ENCODE results near the gene MLXIPL. TPM values are rescaled to one million over a fixed set of nuclear protein-coding genes. Genes with fewer than 3 reads are reported as not detected.

The MLXIPL gene
- total RNA-seq, 2 experiments from 2014 or later = not detected

GRCh38 chr7:73644688-73645286 lies 20.5 kb upstream of the MLXIPL start:
- Mint-ChIP-seq H3K27ac (no peak overlapping the region), H3K27me3 (peaks cover 34% of the 10 kb centered on the region), H3K36me3 (ENCODE audit: low read depth) (no peaks in the 10 kb centered on the region), H3K4me1 (peaks cover 7% of the 10 kb centered on the region), H3K4me3 (no peak overlapping the region), H3K9me3 (ENCODE audit: low read depth) (peaks cover 3% of the 10 kb centered on the region)
- intact Hi-C loops (cut with DNase I, micrococcal nuclease) = loop anchor here in 1 of 2 experiments (5.0 kb wide), 1 partner anchor 83 kb away; no protein-coding TSS in a partner anchor
- ATAC-seq (no peak), DNase-seq (no peak)
- ChIA-PET CTCF (interaction anchor here (1.0 kb wide), 1 partner anchor 21 kb away, joined by 3 read pairs; no protein-coding TSS in a partner anchor), POLR2A (interaction anchor here (0.7 kb wide), 2 partner anchors 86 to 195 kb away, joined by 3 to 4 read pairs; no protein-coding TSS in a partner anchor)

DNA sequence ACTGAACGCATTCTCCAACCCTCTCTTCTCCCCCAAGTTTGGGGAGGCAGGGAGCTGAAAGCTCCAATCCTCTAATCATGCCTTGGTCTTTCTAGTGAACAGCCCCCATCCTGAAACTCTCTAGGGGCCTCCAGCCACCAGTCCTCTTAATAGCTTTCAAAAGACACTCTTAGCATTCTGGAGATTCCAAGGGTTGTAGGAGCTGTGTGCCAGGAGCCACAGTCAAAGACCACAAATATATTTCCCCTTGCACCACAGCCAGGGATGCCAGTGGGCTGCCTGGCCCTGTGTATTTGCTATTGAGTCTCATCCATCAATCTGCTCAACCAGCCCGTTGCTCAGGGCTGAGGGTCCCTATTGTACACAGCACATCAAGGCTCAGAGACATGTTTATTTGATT lies 18.5 kb upstream of the MLXIPL start:
- POLR2A ChIA-PET = no interaction called here

GRCh38 chr7:73638911-73639310 lies 14.6 kb upstream of the MLXIPL start:
- intact Hi-C loops (cut with DNase I, micrococcal nuclease) = loop anchor here in 1 of 2 experiments (5.0 kb wide), 1 partner anchor 43 kb away; the partner anchor contains the start of genes BUD23 and DNAJC30
- ChIA-PET CTCF (no interaction called here), POLR2A (no interaction called here)
- Mint-ChIP-seq H3K27ac (no peak overlapping the region), H3K9me3 (ENCODE audit: low read depth) (peaks cover 3% of the 10 kb centered on the region), H3K36me3 (ENCODE audit: low read depth) (no peaks in the 10 kb centered on the region), H3K4me1 (peaks cover 4% of the 10 kb centered on the region), H3K27me3 (peaks cover 13% of the 10 kb centered on the region), H3K4me3 (no peak overlapping the region)
- no peak for ATAC-seq
- DNase-seq = no peak

More for the DNA sequence above, 18.5 kb upstream of the MLXIPL start:
- intact Hi-C loops (cut with DNase I, micrococcal nuclease) = no loop called here
- DNase-seq (no peak), ATAC-seq (no peak)
- CTCF ChIA-PET = no interaction called here
- Mint-ChIP-seq H3K4me1 (no peaks in the 10 kb centered on the region), H3K9me3 (ENCODE audit: low read depth) (peaks cover 3% of the 10 kb centered on the region), H3K36me3 (ENCODE audit: low read depth) (no peaks in the 10 kb centered on the region), H3K4me3 (no peak overlapping the region), H3K27me3 (peaks cover 17% of the 10 kb centered on the region), H3K27ac (no peak overlapping the region)

DNA sequence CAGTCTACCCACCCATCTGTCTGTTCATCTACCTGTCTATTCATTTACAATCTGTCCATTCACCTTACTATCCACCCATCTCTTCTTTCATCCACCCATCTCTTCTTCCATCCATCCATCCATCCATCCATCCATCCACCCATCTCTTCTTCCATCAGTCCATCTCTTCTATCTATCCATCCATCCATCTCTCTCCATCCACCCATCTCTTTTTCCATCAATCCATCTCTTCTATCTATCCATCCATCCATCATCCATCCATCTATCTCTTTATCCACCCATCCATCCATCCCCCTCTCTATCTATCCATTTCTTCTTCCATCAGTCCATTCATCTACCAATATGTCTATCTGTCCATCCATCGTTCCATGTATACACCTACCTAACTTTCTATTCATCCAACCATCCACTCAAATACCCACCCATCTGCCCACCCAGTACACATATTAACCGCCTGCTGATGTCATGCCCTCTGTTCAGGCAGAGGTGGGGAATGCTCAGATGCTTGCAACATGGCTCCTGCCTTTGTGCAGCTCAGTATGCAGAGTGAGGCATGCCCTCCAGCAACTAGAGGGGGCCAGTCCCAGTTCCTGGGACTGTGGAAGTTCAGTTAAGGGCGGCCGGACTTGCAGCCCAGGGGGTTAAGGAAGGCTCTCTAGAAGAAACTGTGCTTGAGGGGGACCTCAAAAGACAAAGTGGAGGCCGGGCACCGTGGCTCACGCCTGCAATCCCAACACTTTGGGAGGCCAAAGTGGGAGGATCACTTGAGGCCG lies 11.3 kb upstream of the MLXIPL start:
- ATAC-seq (no peak), DNase-seq (no peak)
- no peaks in the 10 kb centered on the region for H3K36me3 Mint-ChIP-seq (ENCODE audit: low read depth)
- intact Hi-C loops (cut with DNase I, micrococcal nuclease) = loop anchor here in 1 of 2 experiments (1.0 to 5.0 kb wide), 3 partner anchors 11 to 47 kb away; partner anchors contain the start of genes BUD23, DNAJC30, MLXIPL and VPS37D
- no peak overlapping the region for H3K4me3 Mint-ChIP-seq
- ChIA-PET POLR2A (interaction anchor here (0.6 kb wide), 1 partner anchor 19 kb away, joined by 3 read pairs; no protein-coding TSS in a partner anchor), CTCF (interaction anchor here (1.2 kb wide), 1 partner anchor 29 kb away, joined by 3 read pairs; no protein-coding TSS in a partner anchor)
- H3K27ac Mint-ChIP-seq = no peak overlapping the region
- H3K4me1 Mint-ChIP-seq = peaks cover 4% of the 10 kb centered on the region
- peaks cover 24% of the 10 kb centered on the region for H3K27me3 Mint-ChIP-seq
- H3K9me3 Mint-ChIP-seq (ENCODE audit: low read depth) = no peaks in the 10 kb centered on the region

DNA sequence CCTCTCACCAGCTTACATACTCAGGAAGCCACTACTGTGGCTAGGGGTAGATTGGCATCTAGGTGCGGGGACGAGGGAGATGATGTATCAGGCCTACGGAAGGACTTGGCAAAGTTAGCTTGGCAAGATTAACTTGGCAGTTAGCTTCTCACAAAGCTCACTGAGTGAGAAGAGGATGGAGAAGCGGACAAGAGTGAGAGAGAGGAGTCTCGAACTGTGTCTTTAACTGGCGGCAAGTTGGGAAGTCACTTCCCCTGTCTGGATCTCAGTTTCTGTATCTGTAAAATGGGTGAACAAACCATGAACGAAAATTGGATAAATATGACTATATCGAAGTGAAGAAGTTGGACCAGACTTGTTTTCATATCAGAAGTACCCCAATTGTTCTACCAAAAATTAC lies 9.5 kb upstream of the MLXIPL start:
- H3K4me3 Mint-ChIP-seq = no peak overlapping the region
- H3K27me3 Mint-ChIP-seq = peaks cover 31% of the 10 kb centered on the region
- peaks cover 4% of the 10 kb centered on the region for H3K4me1 Mint-ChIP-seq
- no peak for ATAC-seq
- no peak overlapping the region for H3K27ac Mint-ChIP-seq
- H3K9me3 Mint-ChIP-seq (ENCODE audit: low read depth) = no peaks in the 10 kb centered on the region
- POLR2A ChIA-PET = no interaction called here
- no peak for DNase-seq
- intact Hi-C loops (cut with DNase I, micrococcal nuclease) = no loop called here
- CTCF ChIA-PET = no interaction called here
- H3K36me3 Mint-ChIP-seq (ENCODE audit: low read depth) = no peaks in the 10 kb centered on the region

- ChIA-PET CTCF (no interaction called here), POLR2A (no interaction called here)
- DNase-seq (no peak), ATAC-seq (no peak)
- Mint-ChIP-seq H3K27ac (no peak overlapping the region), H3K9me3 (ENCODE audit: low read depth) (no peaks in the 10 kb centered on the region), H3K4me3 (no peak overlapping the region), H3K36me3 (ENCODE audit: low read depth) (no peaks in the 10 kb centered on the region), H3K27me3 (peaks cover 36% of the 10 kb centered on the region), H3K4me1 (peaks cover 4% of the 10 kb centered on the region)
- intact Hi-C loops (cut with DNase I, micrococcal nuclease) = no loop called here
These were observed 9.0 kb upstream of the MLXIPL start for GRCh38 chr7:73633323-73633722.

- DNase-seq (no peak), ATAC-seq (no peak)
- intact Hi-C loops (cut with DNase I, micrococcal nuclease) = no loop called here
- Mint-ChIP-seq H3K4me3 (no peak overlapping the region), H3K9me3 (ENCODE audit: low read depth) (no peaks in the 10 kb centered on the region), H3K36me3 (ENCODE audit: low read depth) (no peaks in the 10 kb centered on the region), H3K27me3 (peaks cover 48% of the 10 kb centered on the region), H3K4me1 (peaks cover 4% of the 10 kb centered on the region), H3K27ac (no peak overlapping the region)
- CTCF ChIA-PET = interaction anchor here (1.7 kb wide), 1 partner anchor 94 kb away, joined by 5 read pairs; no protein-coding TSS in a partner anchor
- POLR2A ChIA-PET = no interaction called here
These were observed 7.2 kb upstream of the MLXIPL start for GRCh38 chr7:73631558-73631957.

DNA sequence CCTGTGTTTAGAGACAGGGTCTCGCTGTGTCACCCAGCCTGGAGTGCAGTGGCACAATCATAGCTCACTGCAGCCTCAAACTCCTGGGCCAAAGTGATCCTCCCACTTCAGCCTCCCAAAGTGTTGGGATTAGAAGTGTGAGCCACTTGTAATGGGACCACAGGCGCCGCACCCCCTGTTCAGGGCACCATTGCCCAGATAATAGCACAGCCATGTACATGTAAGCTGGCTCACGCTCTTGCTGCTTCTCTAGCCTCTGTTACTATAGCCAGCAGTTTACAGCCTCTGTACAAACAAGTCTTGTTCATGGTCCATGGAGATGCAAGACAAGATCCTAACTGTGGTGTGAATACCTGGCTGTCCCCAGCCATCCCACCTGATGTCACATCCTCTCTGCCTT lies 4.2 kb upstream of the MLXIPL start:
- DNase-seq = no peak
- intact Hi-C loops (cut with DNase I, micrococcal nuclease) = no loop called here
- no peaks in the 10 kb centered on the region for H3K9me3 Mint-ChIP-seq (ENCODE audit: low read depth)
- no peak for ATAC-seq
- no peak overlapping the region for H3K27ac Mint-ChIP-seq
- H3K36me3 Mint-ChIP-seq (ENCODE audit: low read depth) = no peaks in the 10 kb centered on the region
- POLR2A ChIA-PET = no interaction called here
- no peak overlapping the region for H3K4me3 Mint-ChIP-seq
- CTCF ChIA-PET = interaction anchor here (0.6 to 1.5 kb wide), 7 partner anchors 12 to 153 kb away, joined by 3 to 7 read pairs (median 4); partner anchors contain the start of gene ABHD11
- peaks cover 52% of the 10 kb centered on the region for H3K27me3 Mint-ChIP-seq
- H3K4me1 Mint-ChIP-seq = peaks cover 3% of the 10 kb centered on the region

DNA sequence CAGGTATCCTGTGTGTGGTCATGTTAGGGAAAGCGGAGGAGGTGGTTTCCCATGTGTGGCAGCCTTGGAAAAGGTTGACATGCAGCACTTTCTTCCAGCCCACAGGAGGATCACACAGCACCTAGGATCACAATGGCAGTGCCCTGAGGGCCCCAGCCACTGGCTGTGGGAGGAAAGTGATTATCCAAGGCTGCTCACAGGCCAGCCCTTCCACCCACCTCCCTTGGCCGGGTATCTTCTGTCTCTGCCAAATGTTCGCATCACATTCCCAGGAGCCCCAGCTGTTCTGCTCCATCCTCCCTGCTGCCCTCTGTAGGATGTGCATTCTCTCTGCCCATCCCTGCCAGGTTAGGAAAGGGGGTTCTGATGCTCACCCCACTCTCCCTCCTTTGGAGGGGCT lies 2.5 kb upstream of the MLXIPL start:
- intact Hi-C loops (cut with DNase I, micrococcal nuclease) = no loop called here
- POLR2A ChIA-PET = no interaction called here
- Mint-ChIP-seq H3K9me3 (ENCODE audit: low read depth) (no peaks in the 10 kb centered on the region), H3K27ac (no peak overlapping the region), H3K36me3 (ENCODE audit: low read depth) (no peaks in the 10 kb centered on the region), H3K27me3 (peaks cover 49% of the 10 kb centered on the region), H3K4me1 (peaks cover 8% of the 10 kb centered on the region), H3K4me3 (no peak overlapping the region)
- DNase-seq = no peak
- CTCF ChIA-PET = no interaction called here
- no peak for ATAC-seq

GRCh38 chr7:73625276-73625675 lies 954 bp upstream of the MLXIPL start:
- intact Hi-C loops (cut with DNase I, micrococcal nuclease) = no loop called here
- Mint-ChIP-seq H3K4me3 (no peak overlapping the region), H3K27ac (no peak overlapping the region), H3K9me3 (ENCODE audit: low read depth) (no peaks in the 10 kb centered on the region), H3K27me3 (peaks cover 46% of the 10 kb centered on the region), H3K4me1 (peaks cover 8% of the 10 kb centered on the region), H3K36me3 (ENCODE audit: low read depth) (no peaks in the 10 kb centered on the region)
- ATAC-seq = no peak
- ChIA-PET CTCF (interaction anchor here (0.6 to 0.9 kb wide), 3 partner anchors 18 to 128 kb away, joined by 3 to 4 read pairs (median 4); no protein-coding TSS in a partner anchor), POLR2A (no interaction called here)
- DNase-seq = no peak

- no peak overlapping the region for H3K4me3 Mint-ChIP-seq
- no peaks in the 10 kb centered on the region for H3K36me3 Mint-ChIP-seq (ENCODE audit: low read depth)
- H3K27me3 Mint-ChIP-seq = peaks cover 45% of the 10 kb centered on the region
- no peak overlapping the region for H3K27ac Mint-ChIP-seq
- intact Hi-C loops (cut with DNase I, micrococcal nuclease) = loop anchor here in 1 of 2 experiments (1.0 to 5.0 kb wide), 6 partner anchors 12 to 110 kb away; partner anchors contain the start of genes BUD23, DNAJC30, STX1A and TBL2
- ChIA-PET CTCF (interaction anchor here (0.6 to 1.0 kb wide), 4 partner anchors 18 to 129 kb away, joined by 3 to 4 read pairs (median 3); no protein-coding TSS in a partner anchor), POLR2A (no interaction called here)
- H3K4me1 Mint-ChIP-seq = peaks cover 8% of the 10 kb centered on the region
- DNase-seq (no peak), ATAC-seq (no peak)
- no peaks in the 10 kb centered on the region for H3K9me3 Mint-ChIP-seq (ENCODE audit: low read depth)
These were observed 313 bp upstream of the MLXIPL start for GRCh38 chr7:73624669-73625001.

Measured in activated CD4-positive, alpha-beta T cell treated with anti-CD3 and anti-CD28 coated beads for 36 hours (primary cell).